ENCODE results near the gene CCNI2.
A peak's percentile ranks its signal among the peaks of the same experiment; 100 is the strongest.

Gene CCNI2

GRCh38 chr5:132749506-132749905, 2.3 kb downstream of the CCNI2 start:
- H3K4me3 ChIP-seq (ENCODE audit: insufficient read depth, low read depth, low read length, poor library complexity, severe bottlenecking), result no peak overlapping the region
- no peaks in the 10 kb centered on the region for H3K9me3 ChIP-seq (ENCODE audit: control insufficient read depth, low read length)
- DNase-seq, result no peak
- H3K36me3 ChIP-seq (ENCODE audit: control insufficient read depth, insufficient read depth, low read length), result peaks cover 9% of the 10 kb centered on the region
- peaks cover 7% of the 10 kb centered on the region for H3K4me1 ChIP-seq (ENCODE audit: control insufficient read depth, insufficient read depth, low read length, poor library complexity, severe bottlenecking)
- H3K27me3 ChIP-seq (replicated peaks; ENCODE audit: control insufficient read depth, insufficient read depth, low read length, poor library complexity, severe bottlenecking), result no peaks in the 10 kb centered on the region
- H3K27ac ChIP-seq (ENCODE audit: insufficient read depth, low read length, poor library complexity, severe bottlenecking), result no peak overlapping the region

GRCh38 chr5:132750471-132751230, 3.4 kb downstream of the CCNI2 start:
- DNase-seq, result no peak
- Histone ChIP-seq H3K27ac (ENCODE audit: insufficient read depth, low read length, poor library complexity, severe bottlenecking) (peak overlapping the region; percentile 1), H3K4me1 (ENCODE audit: control insufficient read depth, insufficient read depth, low read length, poor library complexity, severe bottlenecking) (peaks cover 7% of the 10 kb centered on the region), H3K27me3 (replicated peaks; ENCODE audit: control insufficient read depth, insufficient read depth, low read length, poor library complexity, severe bottlenecking) (no peaks in the 10 kb centered on the region), H3K36me3 (ENCODE audit: control insufficient read depth, insufficient read depth, low read length) (peaks cover 9% of the 10 kb centered on the region), H3K9me3 (ENCODE audit: control insufficient read depth, low read length) (no peaks in the 10 kb centered on the region), H3K4me3 (ENCODE audit: insufficient read depth, low read depth, low read length, poor library complexity, severe bottlenecking) (no peak overlapping the region)

GRCh38 chr5:132751444-132751843, 4.2 kb downstream of the CCNI2 start:
- DNase-seq, result no peak
- H3K9me3 ChIP-seq (ENCODE audit: control insufficient read depth, low read length), result no peaks in the 10 kb centered on the region
- H3K4me1 ChIP-seq (ENCODE audit: control insufficient read depth, insufficient read depth, low read length, poor library complexity, severe bottlenecking), result peaks cover 7% of the 10 kb centered on the region
- H3K36me3 ChIP-seq (ENCODE audit: control insufficient read depth, insufficient read depth, low read length), result peaks cover 9% of the 10 kb centered on the region
- H3K27me3 ChIP-seq (replicated peaks; ENCODE audit: control insufficient read depth, insufficient read depth, low read length, poor library complexity, severe bottlenecking), result no peaks in the 10 kb centered on the region
- no peak overlapping the region for H3K4me3 ChIP-seq (ENCODE audit: insufficient read depth, low read depth, low read length, poor library complexity, severe bottlenecking)
- no peak overlapping the region for H3K27ac ChIP-seq (ENCODE audit: insufficient read depth, low read length, poor library complexity, severe bottlenecking)

- Histone ChIP-seq H3K27me3 (replicated peaks; ENCODE audit: control insufficient read depth, insufficient read depth, low read length, poor library complexity, severe bottlenecking) (no peaks in the 10 kb centered on the region), H3K9me3 (ENCODE audit: control insufficient read depth, low read length) (no peaks in the 10 kb centered on the region)
Observed at GRCh38 chr5:132751971-132752580, 4.8 kb downstream of the CCNI2 start.

GRCh38 chr5:132752581-132753125, 5.4 kb downstream of the CCNI2 start:
- H3K4me3 ChIP-seq (ENCODE audit: insufficient read depth, low read depth, low read length, poor library complexity, severe bottlenecking), result no peak overlapping the region
- DNase-seq, result no peak
- no peaks in the 10 kb centered on the region for H3K9me3 ChIP-seq (ENCODE audit: control insufficient read depth, low read length)
- H3K36me3 ChIP-seq (ENCODE audit: control insufficient read depth, insufficient read depth, low read length), result peaks cover 9% of the 10 kb centered on the region
- peaks cover 6% of the 10 kb centered on the region for H3K4me1 ChIP-seq (ENCODE audit: control insufficient read depth, insufficient read depth, low read length, poor library complexity, severe bottlenecking)
- H3K27ac ChIP-seq (ENCODE audit: insufficient read depth, low read length, poor library complexity, severe bottlenecking), result no peak overlapping the region
- no peaks in the 10 kb centered on the region for H3K27me3 ChIP-seq (replicated peaks; ENCODE audit: control insufficient read depth, insufficient read depth, low read length, poor library complexity, severe bottlenecking)

More at GRCh38 chr5:132751971-132752580, 4.8 kb downstream of the CCNI2 start:
- peaks cover 7% of the 10 kb centered on the region for H3K4me1 ChIP-seq (ENCODE audit: control insufficient read depth, insufficient read depth, low read length, poor library complexity, severe bottlenecking)
- no peak for DNase-seq
- peaks cover 9% of the 10 kb centered on the region for H3K36me3 ChIP-seq (ENCODE audit: control insufficient read depth, insufficient read depth, low read length)
- no peak overlapping the region for H3K4me3 ChIP-seq (ENCODE audit: insufficient read depth, low read depth, low read length, poor library complexity, severe bottlenecking)
- H3K27ac ChIP-seq (ENCODE audit: insufficient read depth, low read length, poor library complexity, severe bottlenecking), result no peak overlapping the region

GRCh38 chr5:132753135-132753987, 6.1 kb downstream of the CCNI2 start:
- no peak overlapping the region for H3K27ac ChIP-seq (ENCODE audit: insufficient read depth, low read length, poor library complexity, severe bottlenecking)
- H3K36me3 ChIP-seq (ENCODE audit: control insufficient read depth, insufficient read depth, low read length), result peaks cover 9% of the 10 kb centered on the region
- H3K9me3 ChIP-seq (ENCODE audit: control insufficient read depth, low read length), result no peaks in the 10 kb centered on the region
- no peaks in the 10 kb centered on the region for H3K27me3 ChIP-seq (replicated peaks; ENCODE audit: control insufficient read depth, insufficient read depth, low read length, poor library complexity, severe bottlenecking)
- no peak for DNase-seq
- H3K4me3 ChIP-seq (ENCODE audit: insufficient read depth, low read depth, low read length, poor library complexity, severe bottlenecking), result no peak overlapping the region
- no peaks in the 10 kb centered on the region for H3K4me1 ChIP-seq (ENCODE audit: control insufficient read depth, insufficient read depth, low read length, poor library complexity, severe bottlenecking)

GRCh38 chr5:132754111-132754510, 6.9 kb downstream of the CCNI2 start:
- DNase-seq, result no peak
- Histone ChIP-seq H3K4me3 (ENCODE audit: insufficient read depth, low read depth, low read length, poor library complexity, severe bottlenecking) (no peak overlapping the region), H3K36me3 (ENCODE audit: control insufficient read depth, insufficient read depth, low read length) (peaks cover 9% of the 10 kb centered on the region), H3K27ac (ENCODE audit: insufficient read depth, low read length, poor library complexity, severe bottlenecking) (no peak overlapping the region), H3K9me3 (ENCODE audit: control insufficient read depth, low read length) (no peaks in the 10 kb centered on the region), H3K4me1 (ENCODE audit: control insufficient read depth, insufficient read depth, low read length, poor library complexity, severe bottlenecking) (no peaks in the 10 kb centered on the region), H3K27me3 (replicated peaks; ENCODE audit: control insufficient read depth, insufficient read depth, low read length, poor library complexity, severe bottlenecking) (no peaks in the 10 kb centered on the region)

GRCh38 chr5:132754947-132755346, 7.7 kb downstream of the CCNI2 start:
- H3K4me1 ChIP-seq (ENCODE audit: control insufficient read depth, insufficient read depth, low read length, poor library complexity, severe bottlenecking), result no peaks in the 10 kb centered on the region
- H3K27me3 ChIP-seq (replicated peaks; ENCODE audit: control insufficient read depth, insufficient read depth, low read length, poor library complexity, severe bottlenecking), result no peaks in the 10 kb centered on the region
- H3K36me3 ChIP-seq (ENCODE audit: control insufficient read depth, insufficient read depth, low read length), result peaks cover 9% of the 10 kb centered on the region
- no peak overlapping the region for H3K27ac ChIP-seq (ENCODE audit: insufficient read depth, low read length, poor library complexity, severe bottlenecking)
- no peak for DNase-seq
- no peaks in the 10 kb centered on the region for H3K9me3 ChIP-seq (ENCODE audit: control insufficient read depth, low read length)
- no peak overlapping the region for H3K4me3 ChIP-seq (ENCODE audit: insufficient read depth, low read depth, low read length, poor library complexity, severe bottlenecking)

- Histone ChIP-seq H3K4me1 (ENCODE audit: control insufficient read depth, insufficient read depth, low read length, poor library complexity, severe bottlenecking) (no peaks in the 10 kb centered on the region), H3K27ac (ENCODE audit: insufficient read depth, low read length, poor library complexity, severe bottlenecking) (no peak overlapping the region), H3K27me3 (replicated peaks; ENCODE audit: control insufficient read depth, insufficient read depth, low read length, poor library complexity, severe bottlenecking) (no peaks in the 10 kb centered on the region), H3K36me3 (ENCODE audit: control insufficient read depth, insufficient read depth, low read length) (peaks cover 9% of the 10 kb centered on the region), H3K9me3 (ENCODE audit: control insufficient read depth, low read length) (no peaks in the 10 kb centered on the region), H3K4me3 (ENCODE audit: insufficient read depth, low read depth, low read length, poor library complexity, severe bottlenecking) (no peak overlapping the region)
- no peak for DNase-seq
Observed at GRCh38 chr5:132756542-132756941, 9.3 kb downstream of the CCNI2 start.
